GM12878 (cell line): ENCODE data around the gene WASF2. TPM values are rescaled to one million over a fixed set of nuclear protein-coding genes. Genes with fewer than 3 reads are reported as not detected.

Experiments used
- ATAC-seq: fragments of 200-7000 bp; cut with Tn5 transposase; 3 replicates; pipeline ENCODE4 v1.9.1; 2020; ENCODE audit warnings: mild to moderate bottlenecking, moderate library complexity
- BruUV-seq: library from RNA; stranded (reverse); fragments of 400-500 nt; replicated peaks from 2 replicates; lab custom pipeline; 2021; lab: Mats Ljungman, UMichigan
- CTCF ChIA-PET: fragments of 300-600 bp; sonication (Branson Sonifier 250); formaldehyde crosslinking; extraction: SDS; loops from one replicate; lab custom pipeline; 2021; ENCODE audit warnings: inconsistent platforms; lab: Yijun Ruan, JAX
- POLR2A ChIA-PET: fragments of 350-600 bp; formaldehyde crosslinking; extraction: SDS; loops from one replicate; lab custom pipeline; 2021; ENCODE audit warnings: inconsistent platforms; lab: Charles Lee
- RAD21 ChIA-PET: fragments of 300-600 bp; sonication (Branson Sonifier 250); formaldehyde crosslinking; loops from one replicate; lab custom pipeline; 2023; ENCODE audit warnings: antibody characterized with exemption; ENCODE audit not compliant: unreplicated experiment; lab: Charles Lee
- SMC1A ChIA-PET: fragments of 300-600 bp; sonication (Branson Sonifier 250); formaldehyde crosslinking; loops from one replicate; lab custom pipeline; 2023; ENCODE audit not compliant: unreplicated experiment, uncharacterized antibody; lab: Charles Lee
- DNase-seq: peaks from one replicate; pipeline ENCODE4 v3.0.0-alpha.2; 2011; ENCODE audit warnings: low read depth, low spot score
- FAIRE-seq: peaks from 3 replicates; lab custom pipeline; 2011; peaks lifted over from hg19 to GRCh38; lab: Jason Lieb, UNC
- H2AFZ ChIP-seq: 2 replicates; pipeline ENCODE4 v1.6.0; 2011; ENCODE audit warnings: low read depth, low read length, control low read depth; ENCODE audit not compliant: control insufficient read depth
- H3K27ac ChIP-seq: 2 replicates; pipeline ENCODE4 v1.5.1; 2011; ENCODE audit warnings: control low read depth; ENCODE audit not compliant: control insufficient read depth, insufficient read depth
- H3K27me3 ChIP-seq, 2 experiments: replicated peaks in 1 of 2; 2 replicates each; pipeline versions ENCODE4 v1.6.0 to v1.6.1; 2011; ENCODE audit warnings: low read length in 1 of 2; ENCODE audit not compliant: control insufficient read depth in 2 of 2, insufficient read depth in 2 of 2
- H3K36me3 ChIP-seq, 2 experiments: 2 replicates each; pipeline ENCODE4 v1.5.1; 2011; ENCODE audit warnings: low read length in 1 of 2; ENCODE audit not compliant: control insufficient read depth in 2 of 2, insufficient read depth in 2 of 2
- H3K4me1 ChIP-seq: 2 replicates; pipeline ENCODE4 v1.6.1; 2011; ENCODE audit warnings: mild to moderate bottlenecking, low read length, moderate library complexity, mixed read lengths; ENCODE audit not compliant: control insufficient read depth, insufficient read depth
- H3K4me2 ChIP-seq: 2 replicates; pipeline ENCODE4 v1.6.0; 2011; ENCODE audit warnings: control low read depth; ENCODE audit not compliant: control insufficient read depth, insufficient read depth
- H3K4me3 ChIP-seq: fragments of 200-600 bp; sonication (generic); 2 replicates; pipeline ENCODE4 v1.5.1; 2016
- H3K79me2 ChIP-seq: 2 replicates; pipeline ENCODE4 v1.6.0; 2011; ENCODE audit warnings: low read length; ENCODE audit not compliant: control insufficient read depth, insufficient read depth
- H3K9ac ChIP-seq: 2 replicates; pipeline ENCODE4 v1.8.0; 2011; ENCODE audit warnings: low read length, control low read depth, mixed read lengths; ENCODE audit not compliant: control insufficient read depth, insufficient read depth
- H3K9me3 ChIP-seq: replicated peaks from 3 replicates; pipeline ENCODE4 v1.5.1; 2011; ENCODE audit warnings: mild to moderate bottlenecking, low read length; ENCODE audit not compliant: control insufficient read depth, insufficient read depth
- H4K20me1 ChIP-seq: 2 replicates; pipeline ENCODE4 v1.6.0; 2011; ENCODE audit not compliant: control insufficient read depth, insufficient read depth
- CBX3 ChIP-seq: fragments of 200-600 bp; sonication (generic); IDR thresholded peaks from 2 replicates; pipeline ENCODE4 v1.6.1; 2016; ENCODE audit warnings: low read depth, borderline replicate concordance
- CHD1 ChIP-seq: IDR thresholded peaks from 2 replicates; pipeline ENCODE4 v1.6.1; 2012; ENCODE audit warnings: low read depth, low read length, improper control_type of control experiment
- CTCF ChIP-seq, 3 experiments: IDR thresholded peaks in 2 of 3; conservative IDR thresholded peaks in 1 of 3; 2 replicates each; pipeline ENCODE4 v1.5.1; 2011; ENCODE audit warnings: low read depth in 3 of 3, low read length in 3 of 3, mild to moderate bottlenecking in 3 of 3, control low read depth in 2 of 3, moderate library complexity in 2 of 3, inconsistent platforms in 1 of 3, mixed read lengths in 1 of 3; ENCODE audit not compliant: control insufficient read depth in 2 of 3, insufficient read depth in 1 of 3; ENCODE audit errors: extremely low read depth in 1 of 3
- E2F8 ChIP-seq: fragments of 450-650 bp; IDR thresholded peaks from 2 replicates; pipeline ENCODE4 v1.6.1; 2018; ENCODE audit warnings: mild to moderate bottlenecking, low read depth, moderate library complexity; ENCODE audit not compliant: partially characterized antibody
- FOS ChIP-seq: IDR thresholded peaks from 3 replicates; pipeline ENCODE4 v1.6.1; 2011; ENCODE audit warnings: borderline replicate concordance; ENCODE audit not compliant: insufficient read length; ENCODE audit errors: extremely low read depth
- IKZF2 ChIP-seq, 2 experiments: fragments of 450-650 bp; IDR thresholded peaks; 2 replicates each; pipeline ENCODE4 v1.6.1; 2017; ENCODE audit warnings: mild to moderate bottlenecking in 2 of 2, moderate library complexity in 2 of 2
- MYC ChIP-seq: IDR thresholded peaks from 2 replicates; pipeline ENCODE4 v1.6.1; 2011; ENCODE audit warnings: mild to moderate bottlenecking, low read length, moderate library complexity, inconsistent platforms; ENCODE audit not compliant: insufficient read depth, insufficient replicate concordance, insufficient read length, severe bottlenecking
- PKNOX1 ChIP-seq: fragments of 450-650 bp; IDR thresholded peaks from 2 replicates; pipeline ENCODE4 v1.6.1; 2016; ENCODE audit warnings: mild to moderate bottlenecking
- RAD51 ChIP-seq: fragments of 450-650 bp; IDR thresholded peaks from 2 replicates; pipeline ENCODE4 v1.6.1; 2016; ENCODE audit warnings: moderate library complexity, mild to moderate bottlenecking, inconsistent platforms
- TBL1XR1 ChIP-seq: IDR thresholded peaks from 2 replicates; pipeline ENCODE4 v1.6.1; 2012; ENCODE audit warnings: low read depth, low read length, improper control_type of control experiment
- ZNF592 ChIP-seq: fragments of 450-650 bp; IDR thresholded peaks from 2 replicates; pipeline ENCODE4 v1.6.1; 2017; ENCODE audit warnings: mild to moderate bottlenecking, moderate library complexity
- WGBS: methylation state at CpG from one replicate; pipeline ENCODE4 v1.1.6; 2016; ENCODE audit warnings: low lambda C conversion rate; ENCODE audit not compliant: insufficient replicate concordance, insufficient coverage; ENCODE audit errors: missing lambda C conversion rate; 5-methylcytosine and 5-hydroxymethylcytosine counted together
- in situ Hi-C: fragments of 300-500 bp; cut with MboI; formaldehyde crosslinking; loops from 9 replicates; pipeline ENCODE4 v1.14.3; 2018; ENCODE audit warnings: mixed read lengths
- intact Hi-C: fragments of 100-400 bp; cut with micrococcal nuclease; formaldehyde crosslinking; loops from one replicate; pipeline ENCODE4 v1.14.2; 2022; ENCODE audit not compliant: unreplicated experiment
- polyA plus RNA-seq, 11 experiments: library from polyadenylated mRNA; depleted of rRNA in 4 of 11; unstranded in 6 of 11; stranded (reverse) in 5 of 11; fragments of >200 nt; fragmentation: Nextera tagmentation in 4 of 11; fragmentation: Illumina TruSeq in 1 of 11; extraction: Ambion mirVana in 4 of 11; extraction: Trizol in 1 of 11; gene quantifications; 1 replicate in 1 of 11; 2 replicates in 10 of 11; pipeline versions ENCODE4 v1.2.1 to v1.2.3, GENCODE V29; 2011 to 2016; ENCODE audit warnings: inconsistent platforms in 2 of 11, missing spikeins in 2 of 11, low read depth in 1 of 11
- total RNA-seq, 4 experiments: library from RNA; depleted of rRNA in 3 of 4; stranded (reverse); fragments of >200 nt in 3 of 4; fragmentation: Illumina TruSeq in 1 of 4; extraction: Trizol in 1 of 4; gene quantifications; 2 replicates each; pipeline versions ENCODE4 v1.2.1 to v1.2.3, GENCODE V29; 2013 to 2021

Gene WASF2
- total and polyA plus RNA-seq, 10 of the 15 experiments (the other 5 are each of a cell fraction or from before 2014, with no cell fraction given): 7.0 to 111 (median 37.1) TPM

GRCh38 chr1:27538793-27539192 is 48.8 kb upstream of the WASF2 start:
- Histone ChIP-seq H3K9ac (no peak overlapping the region), H2AFZ (no peak overlapping the region), H3K4me2 (no peak overlapping the region), H4K20me1 (no peaks in the 10 kb centered on the region), H3K4me1 (no peaks in the 10 kb centered on the region), H3K4me3 (no peak overlapping the region), H3K36me3 (no peaks in the 10 kb centered on the region), H3K9me3 (no peaks in the 10 kb centered on the region), H3K79me2 (no peaks in the 10 kb centered on the region), H3K27me3 (no peaks in the 10 kb centered on the region), H3K27ac (no peak overlapping the region)
- in situ Hi-C loops: no loop called here
- RAD21 ChIA-PET: no interaction called here
- intact Hi-C loops: no loop called here
- POLR2A ChIA-PET: no interaction called here
- no TSS peak for BruUV-seq
- SMC1A ChIA-PET: interaction anchor here (0.6 to 1.2 kb wide), 3 partner anchors 32 to 123 kb away, joined by 3 to 4 read pairs (median 3); no protein-coding TSS in a partner anchor
- DNase-seq: no peak
- CTCF ChIA-PET: interaction anchor here (0.7 to 1.4 kb wide), 3 partner anchors 18 to 123 kb away, joined by 3 to 7 read pairs (median 3); no protein-coding TSS in a partner anchor
- 81% methylated on average over 3 of the region's 3 CpGs for WGBS
- FAIRE-seq: no peak
- no peak for TF ChIP-seq CHD1
- TF ChIP-seq FOS: no peak
- no peak for TF ChIP-seq E2F8
- TF ChIP-seq MYC: no peak
- TF ChIP-seq CTCF (IDR thresholded peaks at IDR 0.05 in 2 of 3, conservative IDR thresholded peaks at IDR 0.05 in 1 of 3; ENCODE audit: control insufficient read depth in 2 of 3, extremely low read depth in 1 of 3, insufficient read depth in 1 of 3, low read depth in 3 of 3, low read length in 3 of 3): no peak
- TF ChIP-seq CBX3: no peak
- TF ChIP-seq ZNF592: no peak
- no peak for TF ChIP-seq IKZF2 (IDR thresholded peaks at IDR 0.05)
- no peak for TF ChIP-seq RAD51
- no peak for TF ChIP-seq TBL1XR1
- TF ChIP-seq PKNOX1: no peak
- no peak for ATAC-seq
